RWPE1 (cell line): Measurements from ENCODE around the gene CGB1.

ENCODE experiments used
- CTCF ChIA-PET: fragments of 350-600 bp; sonication (Branson Sonifier 250); formaldehyde crosslinking; extraction: SDS; loops from one replicate; lab custom pipeline; 2021; lab: Yijun Ruan, JAX
- POLR2A ChIA-PET: fragments of 400-600 bp; formaldehyde crosslinking; extraction: SDS; loops from one replicate; lab custom pipeline; 2020; ENCODE audit warnings: antibody characterized with exemption; ENCODE audit not compliant: low non-redundant PET; lab: Yijun Ruan, JAX
- DNase-seq: peaks from one replicate; pipeline ENCODE4 v3.0.0; 2012; ENCODE audit warnings: low spot score
- H3K27ac ChIP-seq: fragments of 450-650 bp; 2 replicates; pipeline ENCODE4 v1.5.1; 2017
- TF ChIP-seq, protein P1 (sequence below): fragments of 450-650 bp; conservative IDR thresholded peaks from 2 replicates; pipeline ENCODE4 v1.5.1; 2017; ENCODE audit warnings: low read depth, mild to moderate bottlenecking

CGB1 gene

DNA sequence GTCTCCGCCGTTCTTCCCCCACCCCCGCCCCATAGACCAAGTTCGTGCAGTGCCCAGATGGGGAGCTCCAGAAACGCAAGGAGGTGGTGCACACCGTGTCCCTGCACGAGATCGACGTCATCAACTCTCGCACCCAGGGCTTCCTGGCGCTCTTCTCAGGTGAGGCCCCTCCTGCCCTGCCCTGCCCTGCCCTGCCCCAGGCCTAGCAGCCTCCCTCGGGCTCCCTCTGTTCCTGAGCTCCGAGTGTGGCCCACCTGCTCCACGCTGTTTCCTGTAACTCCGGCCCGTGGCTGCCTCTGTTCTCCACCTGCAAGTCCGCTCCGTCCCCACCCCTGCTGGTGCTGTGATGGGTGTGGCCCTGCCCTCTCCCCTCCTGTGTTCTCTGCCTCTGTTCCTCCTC is 26.2 kb downstream of the CGB1 start:
- CTCF ChIA-PET = interaction anchor here (0.5 kb wide), 1 partner anchor 16 kb away, joined by 6 read pairs; no protein-coding TSS in a partner anchor
- POLR2A ChIA-PET = no interaction called here
- TF ChIP-seq, protein P1, sequence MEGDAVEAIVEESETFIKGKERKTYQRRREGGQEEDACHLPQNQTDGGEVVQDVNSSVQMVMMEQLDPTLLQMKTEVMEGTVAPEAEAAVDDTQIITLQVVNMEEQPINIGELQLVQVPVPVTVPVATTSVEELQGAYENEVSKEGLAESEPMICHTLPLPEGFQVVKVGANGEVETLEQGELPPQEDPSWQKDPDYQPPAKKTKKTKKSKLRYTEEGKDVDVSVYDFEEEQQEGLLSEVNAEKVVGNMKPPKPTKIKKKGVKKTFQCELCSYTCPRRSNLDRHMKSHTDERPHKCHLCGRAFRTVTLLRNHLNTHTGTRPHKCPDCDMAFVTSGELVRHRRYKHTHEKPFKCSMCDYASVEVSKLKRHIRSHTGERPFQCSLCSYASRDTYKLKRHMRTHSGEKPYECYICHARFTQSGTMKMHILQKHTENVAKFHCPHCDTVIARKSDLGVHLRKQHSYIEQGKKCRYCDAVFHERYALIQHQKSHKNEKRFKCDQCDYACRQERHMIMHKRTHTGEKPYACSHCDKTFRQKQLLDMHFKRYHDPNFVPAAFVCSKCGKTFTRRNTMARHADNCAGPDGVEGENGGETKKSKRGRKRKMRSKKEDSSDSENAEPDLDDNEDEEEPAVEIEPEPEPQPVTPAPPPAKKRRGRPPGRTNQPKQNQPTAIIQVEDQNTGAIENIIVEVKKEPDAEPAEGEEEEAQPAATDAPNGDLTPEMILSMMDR = no peak

GRCh38 chr19:49009828-49010227 is 26.9 kb downstream of the CGB1 start:
- POLR2A ChIA-PET = no interaction called here
- CTCF ChIA-PET = interaction anchor here (0.5 to 1.3 kb wide), 3 partner anchors 12 to 107 kb away, joined by 3 to 6 read pairs (median 3); no protein-coding TSS in a partner anchor
- TF ChIP-seq, protein P1 = no peak
- no peak for DNase-seq
- H3K27ac ChIP-seq = no peak overlapping the region

More for the DNA sequence above, 26.2 kb downstream of the CGB1 start:
- DNase-seq = no peak
- no peak overlapping the region for H3K27ac ChIP-seq

DNA sequence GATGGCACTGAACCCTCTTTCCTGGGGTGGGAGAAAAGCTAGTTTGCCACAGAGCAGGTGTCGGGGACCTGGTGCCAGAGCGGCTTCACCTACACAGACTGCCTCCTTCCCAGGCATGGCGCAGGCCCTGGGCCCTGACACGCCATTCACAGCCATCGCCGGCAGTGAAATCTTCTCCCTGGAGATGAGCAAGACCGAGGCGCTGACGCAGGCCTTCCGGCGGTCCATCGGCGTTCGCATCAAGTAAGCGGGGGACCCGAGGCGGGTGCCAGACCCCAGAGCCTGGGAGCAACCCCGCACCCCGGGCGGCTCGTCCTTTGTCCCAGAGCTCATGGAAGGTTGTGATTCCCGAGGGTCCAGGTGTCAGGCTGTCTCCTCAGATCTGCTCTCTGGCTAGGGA is 29.8 kb downstream of the CGB1 start:
- ChIA-PET POLR2A (no interaction called here), CTCF (interaction anchor here (1.1 kb wide), 1 partner anchor 14 kb away, joined by 4 read pairs; the partner anchor contains the start of genes GYS1 and RUVBL2)
- H3K27ac ChIP-seq = 0 out of 2 replicates have a peak overlapping the region, but pooled peaks have one; percentile 12
- TF ChIP-seq, protein P1 = no peak
- DNase-seq = no peak

DNA sequence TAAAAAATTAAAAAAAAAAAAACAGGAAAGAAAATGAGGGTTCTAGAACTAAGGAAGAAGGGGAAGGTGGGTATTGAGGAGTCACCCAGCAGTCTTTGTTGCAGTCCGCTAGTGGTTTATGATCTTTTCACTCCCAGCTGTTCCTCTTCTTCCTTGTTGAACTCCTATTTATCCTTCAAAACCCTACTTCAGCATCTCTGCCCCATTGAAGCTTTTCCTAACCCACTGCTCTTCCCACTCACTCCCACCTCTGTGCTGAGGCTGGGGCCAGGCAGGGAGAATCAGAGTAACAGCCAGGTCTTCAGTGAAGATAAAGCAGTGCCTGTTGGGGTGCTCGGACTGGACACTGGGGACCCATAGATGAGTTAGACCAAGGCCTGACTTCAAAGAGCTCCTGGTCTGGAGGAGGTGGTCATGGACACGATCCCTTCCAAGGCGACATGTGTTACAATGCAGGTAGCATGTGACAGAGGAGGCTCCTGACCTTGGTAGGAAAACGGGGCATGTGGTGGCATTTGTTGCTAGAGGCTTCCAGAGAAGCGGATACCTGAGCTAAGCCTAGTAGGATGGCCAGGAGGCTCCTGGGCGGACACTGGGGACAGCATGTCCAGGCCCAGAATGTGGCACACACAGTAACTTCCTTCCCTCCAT is 31.6 kb downstream of the CGB1 start:
- ChIA-PET POLR2A (no interaction called here), CTCF (no interaction called here)
- DNase-seq = no peak
- peak overlapping the region; percentile 12; the same call in 1 of the 2 replicates for H3K27ac ChIP-seq
- TF ChIP-seq, protein P1 = no peak

GRCh38 chr19:49004133-49004532 is 32.6 kb downstream of the CGB1 start:
- no peak for DNase-seq
- H3K27ac ChIP-seq = no peak overlapping the region
- TF ChIP-seq, protein P1 = no peak
- POLR2A ChIA-PET = no interaction called here
- CTCF ChIA-PET = no interaction called here

- no peak for DNase-seq
- ChIA-PET POLR2A (interaction anchor here (0.6 kb wide), 1 partner anchor 637 kb away, joined by 3 read pairs; no protein-coding TSS in a partner anchor), CTCF (interaction anchor here (0.5 to 1.7 kb wide), 6 partner anchors 8 to 234 kb away, joined by 3 to 10 read pairs (median 3); no protein-coding TSS in a partner anchor)
- H3K27ac ChIP-seq = peak overlapping the region; percentile 42
- TF ChIP-seq, protein P1 = peak; percentile 65
Observed at GRCh38 chr19:48999481-49000325, 37.0 kb downstream of the CGB1 start.
